PC-3 (cell line): ENCODE results near the gene KRABD2.

Experiments
- ATAC-seq: fragments of 200-7000 bp; cut with Tn5 transposase; 2 replicates; pipeline ENCODE4 v1.9.1; 2020; ENCODE audit warnings: mild to moderate bottlenecking, moderate library complexity
- BruUV-seq: library from RNA; stranded (reverse); fragments of 400-500 nt; replicated peaks from 2 replicates; lab custom pipeline; 2021; lab: Mats Ljungman, UMichigan
- CTCF ChIA-PET: fragments of 300-600 bp; sonication (Branson Sonifier 250); formaldehyde crosslinking; loops from one replicate; lab custom pipeline; 2022; ENCODE audit warnings: antibody characterized with exemption; lab: Charles Lee
- POLR2A ChIA-PET: fragments of 300-600 bp; sonication (Branson Sonifier 250); formaldehyde crosslinking; loops from one replicate; lab custom pipeline; 2022; ENCODE audit warnings: antibody characterized with exemption; ENCODE audit not compliant: unreplicated experiment; lab: Charles Lee
- DNase-seq: peaks from one replicate; pipeline ENCODE4 v3.0.0-alpha.2; 2015
- H2AFZ ChIP-seq: fragments of 300-600 bp; sonication (generic); 2 replicates; pipeline ENCODE4 v1.6.0; 2016; ENCODE audit warnings: antibody characterized with exemption, low read length
- H3F3A ChIP-seq: fragments of 300-600 bp; sonication (generic); one replicate; pipeline ENCODE4 v1.6.0; 2017; ENCODE audit warnings: antibody characterized with exemption, low read length, control low read depth, mild to moderate bottlenecking; ENCODE audit not compliant: unreplicated experiment
- H3K27ac ChIP-seq: fragments of 300-600 bp; sonication (generic); 2 replicates; pipeline ENCODE4 v1.5.1; 2016; ENCODE audit warnings: mild to moderate bottlenecking, low read length
- H3K27me3 ChIP-seq: fragments of 300-600 bp; sonication (generic); 2 replicates; pipeline ENCODE4 v1.6.1; 2016; ENCODE audit warnings: low read length, mixed read lengths
- H3K36me3 ChIP-seq: fragments of 300-600 bp; sonication (generic); 2 replicates; pipeline ENCODE4 v1.6.1; 2016; ENCODE audit warnings: low read depth, mixed run types, low read length, mixed read lengths
- H3K4me1 ChIP-seq: fragments of 300-600 bp; sonication (generic); 2 replicates; pipeline ENCODE4 v1.5.1; 2016; ENCODE audit warnings: low read length; ENCODE audit not compliant: insufficient read depth
- H3K4me2 ChIP-seq: fragments of 300-600 bp; sonication (generic); 2 replicates; pipeline ENCODE4 v1.6.0; 2016; ENCODE audit warnings: low read length
- H3K4me3 ChIP-seq: fragments of 300-600 bp; sonication (generic); 2 replicates; pipeline ENCODE4 v1.5.1; 2016; ENCODE audit warnings: mild to moderate bottlenecking, low read length, mixed read lengths
- H3K79me2 ChIP-seq: fragments of 300-600 bp; sonication (generic); 2 replicates; pipeline ENCODE4 v1.6.1; 2017; ENCODE audit warnings: low read length, mixed read lengths
- H3K9ac ChIP-seq: fragments of 300-600 bp; sonication (generic); 2 replicates; pipeline ENCODE4 v1.6.0; 2016; ENCODE audit warnings: mild to moderate bottlenecking, low read length
- H3K9me2 ChIP-seq: fragments of 300-600 bp; sonication (generic); replicated peaks from 2 replicates; pipeline ENCODE4 v1.6.1; 2016; ENCODE audit warnings: mixed run types, low read length, mixed read lengths
- H3K9me3 ChIP-seq: fragments of 300-600 bp; sonication (generic); 2 replicates; pipeline ENCODE4 v1.6.1; 2016; ENCODE audit warnings: low read length, mixed read lengths
- H4K20me1 ChIP-seq: fragments of 300-600 bp; sonication (generic); 2 replicates; pipeline ENCODE4 v1.6.1; 2016; ENCODE audit warnings: low read length, mixed read lengths
- CTCF ChIP-seq: fragments of 300-600 bp; sonication (generic); conservative IDR thresholded peaks from 2 replicates; pipeline ENCODE4 v1.5.1; 2017; ENCODE audit warnings: antibody characterized with exemption, low read depth, mild to moderate bottlenecking, low read length
- EZH2 ChIP-seq: fragments of 300-600 bp; sonication (generic); IDR thresholded peaks from one replicate; pipeline ENCODE4 v1.6.1; 2017; ENCODE audit warnings: antibody characterized with exemption, mild to moderate bottlenecking, low read length; ENCODE audit not compliant: unreplicated experiment
- EZH2phosphoT487 ChIP-seq: fragments of 300-600 bp; sonication (generic); IDR thresholded peaks from 2 replicates; pipeline ENCODE4 v1.6.1; 2018; ENCODE audit warnings: mild to moderate bottlenecking, antibody characterized with exemption, low read length, borderline replicate concordance
- intact Hi-C: fragments of 100-400 bp; cut with micrococcal nuclease; formaldehyde crosslinking; loops from 2 replicates; pipeline ENCODE4 v1.9.0; 2023

Gene KRABD2

DNA sequence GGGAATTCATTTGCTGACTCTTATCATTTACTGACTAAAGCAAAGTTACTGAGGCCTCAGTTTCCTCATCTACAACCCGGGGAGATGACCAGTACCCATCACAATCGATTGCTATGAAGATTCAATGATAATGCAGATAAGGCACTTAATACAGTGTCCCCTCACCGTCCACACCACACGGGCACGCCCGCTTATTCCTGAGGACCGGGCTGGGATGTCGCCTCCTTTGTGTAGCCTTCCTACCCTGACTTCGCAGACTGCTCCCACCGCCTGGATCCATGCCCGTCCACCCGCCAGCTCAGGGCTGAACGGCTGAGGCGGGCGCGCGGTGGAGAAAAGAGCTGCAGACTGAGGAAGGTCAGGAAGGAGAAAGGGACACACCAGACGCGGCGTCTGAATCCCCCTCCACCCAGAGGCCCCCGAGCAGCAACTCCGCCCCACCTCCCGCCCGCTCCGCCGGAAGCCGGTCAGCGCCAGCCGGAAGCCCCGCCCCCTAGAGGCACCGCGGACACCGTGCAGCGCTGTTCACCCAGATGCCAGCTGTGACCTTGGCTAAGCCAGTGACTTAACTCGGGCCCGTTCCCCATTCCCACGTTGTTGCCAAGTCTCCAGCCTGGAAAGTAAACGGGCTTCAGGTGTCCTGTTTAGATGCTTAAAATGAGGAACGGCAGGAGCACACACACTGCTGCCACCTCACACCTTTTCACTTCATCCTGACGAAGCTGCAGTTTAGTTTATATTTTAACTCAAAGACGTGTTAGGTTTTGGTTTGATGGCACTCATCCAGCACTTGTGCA, at the start of gene KRABD2:
Gene KRABD2 (minus strand): TSS at position 434 of the 797 bp plus-strand sequence.
- CTCF ChIA-PET = no interaction called here
- Histone ChIP-seq H3K27me3 (no peaks in the 10 kb centered on the region), H3K4me1 (peaks cover 27% of the 10 kb centered on the region), H3K4me2 (peak within 1 kb of the TSS; percentile 94), H3K9ac (peak within 1 kb of the TSS; percentile 86), H3K36me3 (peaks cover 32% of the 10 kb centered on the region), H4K20me1 (peaks cover 13% of the 10 kb centered on the region), H3K4me3 (peak within 1 kb of the TSS; percentile 77), H3F3A (peaks cover 6% of the 10 kb centered on the region), H3K9me2 (no peaks in the 10 kb centered on the region), H3K79me2 (peaks cover 31% of the 10 kb centered on the region), H3K27ac (peak within 1 kb of the TSS; percentile 27; the same call in 1 of the 2 replicates), H2AFZ (peak within 1 kb of the TSS; percentile 63), H3K9me3 (no peaks in the 10 kb centered on the region)
- peak; percentile 96 for ATAC-seq
- BruUV-seq = TSS peak; percentile 18
- POLR2A ChIA-PET = interaction anchor here (0.5 to 0.7 kb wide), 2 partner anchors 129 to 237 kb away, joined by 3 read pairs; partner anchors contain the start of gene CTC1
- peak; percentile 79 for DNase-seq
- TF ChIP-seq CTCF (no peak; the same call in 1 of the 2 replicates), EZH2 (no peak), EZH2phosphoT487 (no peak)
- intact Hi-C loops = no loop called here

DNA sequence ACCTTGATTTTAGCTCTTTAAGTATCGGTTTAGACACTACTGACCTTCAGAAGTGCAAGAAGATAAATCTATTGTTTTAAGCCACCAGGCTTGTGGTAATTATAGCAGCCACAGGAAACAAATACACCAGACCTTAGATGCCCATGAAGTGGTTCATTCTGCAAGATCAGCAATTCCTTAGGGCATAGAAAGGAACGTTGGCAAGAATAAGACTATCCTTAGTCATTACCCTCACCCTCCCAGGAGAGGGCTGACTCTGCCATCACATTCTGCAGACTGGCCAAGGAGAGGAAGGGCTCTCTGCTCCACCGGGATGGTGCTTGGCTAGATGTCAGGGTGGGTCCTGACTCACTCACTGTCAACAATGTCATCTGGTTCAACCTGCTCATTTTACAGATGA, 45.1 kb upstream of the KRABD2 start:
- 0 out of 2 replicates have a peak, but pooled peaks have one; percentile 18 for TF ChIP-seq CTCF
- no peak for TF ChIP-seq EZH2
- POLR2A ChIA-PET = interaction anchor here (0.6 kb wide), 1 partner anchor 11 kb away, joined by 5 read pairs; no protein-coding TSS in a partner anchor
- H3K4me2 ChIP-seq = no peak overlapping the region
- no peaks in the 10 kb centered on the region for H3K27me3 ChIP-seq
- no peak overlapping the region for H3K9ac ChIP-seq
- intact Hi-C loops = no loop called here
- no peaks in the 10 kb centered on the region for H3F3A ChIP-seq
- ATAC-seq = peak; percentile 55
- no peaks in the 10 kb centered on the region for H3K79me2 ChIP-seq
- H4K20me1 ChIP-seq = no peaks in the 10 kb centered on the region
- no peak overlapping the region for H3K4me3 ChIP-seq
- H2AFZ ChIP-seq = no peak overlapping the region
- BruUV-seq = no TSS peak
- H3K4me1 ChIP-seq = 0 out of 2 replicates have a peak, but pooled peaks cover 5% of the 10 kb centered on the region
- no peaks in the 10 kb centered on the region for H3K9me2 ChIP-seq
- no peak overlapping the region for H3K27ac ChIP-seq
- CTCF ChIA-PET = no interaction called here
- H3K36me3 ChIP-seq = no peaks in the 10 kb centered on the region
- no peaks in the 10 kb centered on the region for H3K9me3 ChIP-seq
- peak; percentile 62 for DNase-seq
